Stimulated activated CD4-positive, alpha-beta T cell treated with anti-CD3 and anti-CD28 coated beads, Interleukin-1b, Interleukin-23, amount 100 ng/mL, for 48 hours (primary cell): Measurements from ENCODE around the gene IMMP2L.
"Not testable (repeated sequence)": the region's sequence is repeated elsewhere in the genome, so short reads cannot be mapped to it uniquely, and the experiment has no call there.

ENCODE experiments used
- DNase-seq: peaks from one replicate; pipeline ENCODE4 v3.0.0-alpha.2; 2020

IMMP2L gene

GRCh38 chr7:111554086-111554485 is 8.2 kb downstream of the IMMP2L start:
- no peak for DNase-seq

GRCh38 chr7:111541067-111541466 is 21.2 kb downstream of the IMMP2L start:
- no peak for DNase-seq

GRCh38 chr7:111540199-111540815 is 22.0 kb downstream of the IMMP2L start:
- no peak for DNase-seq

GRCh38 chr7:111537134-111537533 is 25.2 kb downstream of the IMMP2L start:
- DNase-seq, result no peak

GRCh38 chr7:111535142-111535870 is 27.0 kb downstream of the IMMP2L start:
- no peak for DNase-seq

- no peak for DNase-seq
Observed at GRCh38 chr7:111532625-111533024, 29.7 kb downstream of the IMMP2L start.

GRCh38 chr7:111531993-111532392 is 30.3 kb downstream of the IMMP2L start:
- DNase-seq, result no peak

GRCh38 chr7:111530356-111530668 is 32.0 kb downstream of the IMMP2L start:
- no peak for DNase-seq

- no peak for DNase-seq
Observed at GRCh38 chr7:111529507-111530355, 32.6 kb downstream of the IMMP2L start.

GRCh38 chr7:111528331-111528730 is 34.0 kb downstream of the IMMP2L start:
- DNase-seq, result no peak

GRCh38 chr7:111527545-111527944 is 34.7 kb downstream of the IMMP2L start:
- no peak for DNase-seq

- DNase-seq, result no peak
Observed at GRCh38 chr7:111525100-111525499, 37.2 kb downstream of the IMMP2L start.

- DNase-seq, result no peak
Observed at GRCh38 chr7:111521660-111522059, 40.6 kb downstream of the IMMP2L start.

GRCh38 chr7:111518264-111518663 is 44.0 kb downstream of the IMMP2L start:
- DNase-seq, result no peak

GRCh38 chr7:111517549-111517951 is 44.7 kb downstream of the IMMP2L start:
- DNase-seq, result no peak

GRCh38 chr7:111516612-111517011 is 45.7 kb downstream of the IMMP2L start:
- no peak for DNase-seq

GRCh38 chr7:111513566-111513965 is 48.7 kb downstream of the IMMP2L start:
- no peak for DNase-seq

- DNase-seq, result no peak
Observed at GRCh38 chr7:111511845-111512244, 50.4 kb downstream of the IMMP2L start.

- no peak for DNase-seq
Observed at GRCh38 chr7:111510584-111511378, 51.5 kb downstream of the IMMP2L start.

GRCh38 chr7:111510062-111510461 is 52.2 kb downstream of the IMMP2L start:
- no peak for DNase-seq

- DNase-seq, result no peak
Observed at GRCh38 chr7:111509288-111509687, 53.0 kb downstream of the IMMP2L start.

GRCh38 chr7:111508387-111508786 is 53.9 kb downstream of the IMMP2L start:
- DNase-seq, result no peak

GRCh38 chr7:111505422-111505821 is 56.9 kb downstream of the IMMP2L start:
- not testable (repeated sequence) for DNase-seq
